Middle frontal gyrus (tissue), 1 donor: ENCODE data around the gene AMBRA1.

Source experiments
- DNase-seq: peaks from one replicate; pipeline ENCODE4 v3.0.0-alpha.2; 2015; ENCODE audit warnings: low spot score; ENCODE audit errors: extremely low spot score

Gene AMBRA1

DNA sequence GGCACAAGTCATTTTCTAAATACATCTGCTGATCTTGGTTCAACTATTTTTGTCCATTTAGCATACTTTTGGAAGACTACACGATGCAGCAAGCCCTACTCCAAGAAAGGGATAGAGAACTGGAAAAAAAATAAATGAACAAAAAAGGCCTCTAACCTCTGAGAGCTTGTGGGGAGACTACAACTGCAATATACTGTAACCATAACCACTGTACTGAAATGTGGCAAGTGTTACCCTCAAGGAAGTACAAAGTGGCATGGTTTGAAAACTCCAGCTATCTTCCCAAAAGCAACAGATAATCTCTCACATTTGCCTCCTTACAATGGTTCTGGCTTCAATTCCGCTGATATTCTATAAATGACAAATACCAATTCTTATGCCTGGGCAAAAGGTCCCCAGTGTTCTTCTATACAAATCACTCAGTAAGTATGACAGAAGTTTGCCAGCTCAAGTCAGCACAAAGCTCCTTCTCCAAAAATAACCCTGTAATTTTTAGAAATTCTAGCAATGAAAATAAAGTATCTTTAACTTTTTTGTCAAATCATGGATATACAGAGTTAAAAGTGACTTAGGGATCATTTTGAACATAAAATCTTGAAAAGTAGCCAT lies 22.9 kb downstream of the AMBRA1 start:
- DNase-seq: no peak

DNA sequence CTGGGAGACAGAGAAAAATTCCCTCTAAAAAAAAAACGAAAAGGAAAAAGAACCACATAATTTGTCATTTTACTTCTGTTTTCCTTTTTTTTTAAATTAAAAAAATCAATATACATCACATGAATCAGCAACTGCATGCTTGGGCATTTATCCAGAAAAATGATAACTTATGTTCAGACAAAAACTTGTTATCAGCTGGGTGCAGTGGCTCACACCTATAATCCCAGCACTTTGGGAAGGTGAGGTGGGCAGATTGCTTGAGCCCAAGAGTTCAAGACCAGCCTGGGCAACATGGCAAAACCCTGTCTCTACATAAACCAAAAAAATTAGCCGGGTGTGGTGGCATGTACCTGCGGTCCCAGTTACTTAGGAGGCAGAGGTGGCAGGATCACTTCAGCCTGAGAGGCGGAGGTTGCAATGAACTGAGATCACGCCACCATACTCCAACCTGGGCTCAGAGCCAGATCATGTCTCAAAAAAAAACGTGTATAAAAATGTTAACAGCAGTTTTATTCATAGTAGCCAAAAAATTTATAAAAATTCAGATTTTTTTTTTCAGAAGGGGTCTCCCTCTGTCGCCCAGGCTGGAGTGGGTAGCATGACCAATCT lies 28.5 kb downstream of the AMBRA1 start:
- no peak for DNase-seq

DNA sequence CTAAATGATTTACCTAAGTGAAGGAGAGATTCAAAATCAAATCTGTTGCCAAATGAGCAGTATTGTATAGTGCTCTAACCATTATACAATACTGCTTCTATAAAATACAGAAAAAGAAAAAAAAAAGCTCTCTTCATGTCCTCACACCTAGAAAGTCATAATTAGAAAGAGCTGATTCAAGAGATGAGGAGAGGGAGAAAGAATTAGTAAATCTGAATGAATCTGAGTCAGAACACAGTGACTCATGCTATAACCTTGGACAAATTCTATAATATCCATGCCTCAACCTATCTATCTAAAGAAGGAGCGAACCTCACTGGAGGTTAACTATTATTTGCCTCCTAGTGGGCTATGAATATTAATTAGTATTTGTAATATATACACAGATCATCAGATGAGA lies 29.4 kb downstream of the AMBRA1 start:
- DNase-seq: no peak

DNA sequence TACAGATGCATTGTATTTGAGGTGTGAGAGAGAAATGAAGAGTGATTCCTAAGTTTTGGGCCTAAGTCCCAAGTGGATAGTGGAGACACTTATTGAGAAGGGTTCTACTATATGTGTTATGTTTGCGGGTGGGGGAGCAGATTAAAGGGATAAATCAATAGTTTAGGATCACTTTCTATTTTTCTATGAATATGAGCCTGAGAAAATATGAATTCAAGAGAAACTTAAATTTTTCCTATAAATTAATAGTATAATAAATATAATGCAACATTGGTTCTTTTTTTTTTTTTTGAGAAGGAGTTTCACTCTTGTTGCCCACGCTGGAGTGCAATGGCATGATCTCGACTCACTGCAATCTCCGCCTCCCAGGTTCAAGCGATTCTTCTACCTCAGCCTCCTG lies 31.3 kb downstream of the AMBRA1 start:
- no peak for DNase-seq

DNA sequence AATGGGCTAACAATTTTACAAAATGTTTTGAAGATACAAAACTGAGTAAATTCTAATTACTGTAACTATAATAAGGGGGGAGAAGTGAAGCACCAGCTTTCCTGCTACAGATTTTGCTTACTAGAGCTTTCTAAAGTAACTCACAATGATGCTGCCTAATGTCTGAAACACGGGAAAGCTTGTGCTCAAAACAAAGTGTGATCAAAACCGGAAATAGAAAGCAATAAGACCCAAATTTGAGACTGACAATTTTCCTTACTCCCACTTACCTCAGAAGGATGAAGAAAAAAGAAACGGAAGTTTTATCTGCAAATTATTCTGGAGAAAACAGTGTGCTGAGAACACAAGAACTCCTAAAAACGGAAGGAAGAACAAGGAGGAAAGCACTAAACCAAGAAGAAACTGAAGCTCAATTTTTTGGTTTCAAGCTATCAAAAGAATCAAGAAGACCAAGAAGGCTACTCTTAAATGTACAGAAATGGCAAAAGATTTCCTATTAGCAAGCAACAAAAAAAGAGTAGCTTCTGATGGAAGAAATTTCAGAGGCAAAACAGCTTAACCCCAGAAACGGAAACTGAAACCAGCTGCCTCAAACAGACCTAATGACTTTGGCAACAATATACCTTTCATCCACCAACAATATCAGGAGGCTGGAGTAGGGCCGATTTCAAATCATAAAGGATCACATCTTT lies 33.4 kb downstream of the AMBRA1 start:
- DNase-seq: no peak

DNA sequence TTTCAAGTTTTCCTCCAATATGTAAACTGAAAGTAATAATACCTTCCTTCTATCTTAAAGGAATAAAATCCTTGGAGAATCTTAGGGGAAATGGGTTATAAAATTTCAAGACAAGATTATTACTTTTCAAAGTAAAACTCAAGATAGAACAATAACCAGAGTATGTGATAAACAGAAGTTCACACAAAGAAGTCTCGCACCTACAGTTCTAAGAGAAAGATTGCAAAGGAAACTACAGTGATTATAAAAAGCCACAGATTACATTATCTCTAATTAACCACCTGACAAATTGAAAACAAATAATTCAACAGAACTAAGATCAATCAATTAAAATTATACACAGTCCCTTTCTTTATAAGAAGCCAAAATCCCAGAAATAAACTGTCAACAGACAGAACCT lies 34.0 kb downstream of the AMBRA1 start:
- no peak for DNase-seq

DNA sequence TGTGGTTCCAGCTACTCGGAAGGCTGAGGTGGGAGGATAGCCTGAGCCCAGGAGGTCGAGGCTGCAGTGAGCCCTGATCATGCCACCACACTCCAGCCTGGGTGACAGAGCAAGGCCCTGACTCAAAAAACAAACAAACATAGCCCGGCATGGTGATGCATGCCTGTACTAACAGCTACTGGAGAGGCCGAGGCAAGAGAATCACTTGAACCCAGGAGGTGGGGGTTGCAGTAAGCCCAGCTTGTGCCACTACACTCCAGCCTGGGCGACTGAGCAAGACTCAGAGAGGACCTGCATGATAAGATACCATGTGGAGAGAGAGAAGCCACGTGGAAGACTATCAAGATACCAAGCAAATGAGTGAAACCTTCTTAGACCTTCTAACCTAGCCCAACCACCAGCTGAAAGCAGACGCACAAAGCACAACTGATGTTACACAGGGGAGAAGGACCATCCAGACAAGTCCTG lies 36.1 kb downstream of the AMBRA1 start:
- DNase-seq: no peak

DNA sequence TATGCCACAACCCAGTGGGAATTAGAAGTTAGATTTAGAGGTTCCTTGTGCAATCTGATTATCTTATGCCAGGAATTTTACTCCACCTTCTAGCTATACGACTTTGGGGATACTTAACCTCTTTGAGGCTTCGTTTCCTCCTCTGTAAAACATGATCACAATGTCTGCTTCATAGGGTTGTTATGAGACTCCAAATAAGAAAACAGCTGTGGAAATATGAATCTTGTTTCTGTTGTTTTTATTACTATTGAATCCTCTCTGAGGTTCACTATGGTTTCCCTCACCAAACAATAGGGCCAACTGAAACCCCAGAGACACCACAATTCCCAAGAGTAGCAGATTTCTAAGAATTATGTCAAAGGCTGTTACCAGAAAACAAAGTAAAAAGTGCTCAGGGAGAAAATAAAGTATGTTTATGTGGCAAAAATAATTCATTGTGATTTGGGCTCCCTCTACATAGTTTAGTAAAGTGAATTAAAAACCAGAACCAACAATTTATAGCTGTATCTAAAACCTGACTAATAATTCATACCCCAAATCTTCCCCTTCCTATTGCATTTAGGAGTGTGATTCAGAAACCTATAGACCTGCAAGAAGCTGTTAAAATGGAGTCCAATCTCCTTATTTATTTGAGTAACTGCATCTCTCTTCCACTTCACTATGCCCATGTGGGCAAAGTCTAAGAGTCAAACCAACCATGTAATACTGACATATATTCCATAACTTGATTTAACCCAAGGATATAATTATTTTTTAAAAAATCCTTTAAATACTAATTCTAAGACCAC lies 38.4 kb downstream of the AMBRA1 start:
- no peak for DNase-seq

DNA sequence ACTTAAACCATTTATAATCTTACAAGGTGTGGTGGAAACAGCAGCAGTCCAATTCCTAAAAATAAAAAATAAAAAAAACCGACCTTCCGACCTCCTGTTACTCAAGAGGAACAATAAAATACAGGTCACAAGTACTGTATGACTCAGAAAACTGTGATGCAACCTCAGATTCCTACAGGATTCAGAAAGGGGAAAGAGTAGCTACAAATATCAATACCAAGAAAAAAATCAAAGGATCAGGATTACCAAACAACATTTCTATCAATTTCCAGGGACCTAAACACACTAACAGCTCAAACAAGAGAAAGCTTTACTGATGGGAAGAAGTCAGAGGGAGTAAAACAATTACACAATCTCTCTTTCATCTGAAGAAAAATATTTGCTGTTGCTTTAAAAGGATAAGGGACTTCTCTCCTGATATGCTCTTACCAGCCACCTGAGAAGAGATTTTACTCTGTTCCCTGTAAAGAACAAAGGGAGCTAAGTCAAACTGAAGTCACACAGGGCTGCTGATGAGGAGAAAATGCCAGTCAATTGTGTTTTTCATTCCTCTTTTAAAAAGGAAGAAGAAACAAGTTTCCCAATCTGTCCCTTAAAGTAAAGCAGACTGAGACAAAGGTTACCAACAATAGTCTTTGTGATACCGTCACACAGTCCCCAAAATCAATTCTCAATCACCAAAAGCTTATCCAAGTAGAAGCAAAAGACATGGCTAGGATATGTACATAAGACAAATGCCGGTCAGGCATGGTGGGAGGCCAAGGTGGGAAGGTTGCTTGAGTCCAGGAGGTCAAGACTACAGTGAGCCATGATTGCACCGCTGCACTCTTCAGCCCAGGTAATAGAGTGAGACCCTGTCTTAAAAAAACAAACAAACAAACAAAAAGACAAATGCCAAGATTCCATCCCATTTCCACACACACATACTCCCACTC lies 39.3 kb downstream of the AMBRA1 start:
- DNase-seq: no peak

DNA sequence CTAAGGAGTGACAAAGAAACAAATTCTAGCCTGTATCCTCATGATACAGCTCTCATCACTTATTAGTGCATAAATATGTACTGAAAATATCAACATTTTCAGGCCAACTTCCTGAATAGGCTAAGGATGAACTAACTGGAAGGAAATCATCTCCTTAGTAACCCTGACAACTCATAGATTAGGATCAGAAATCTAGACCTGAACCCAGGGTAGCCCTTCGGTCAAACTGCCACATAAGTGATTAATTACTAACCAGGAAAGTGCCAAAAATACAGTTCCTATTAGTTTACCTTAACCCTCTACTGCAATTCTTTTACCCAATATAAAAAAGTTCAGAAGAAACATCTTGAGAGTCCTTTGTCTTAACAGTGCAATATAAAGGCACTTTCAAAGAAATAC lies 40.0 kb downstream of the AMBRA1 start:
- no peak for DNase-seq

DNA sequence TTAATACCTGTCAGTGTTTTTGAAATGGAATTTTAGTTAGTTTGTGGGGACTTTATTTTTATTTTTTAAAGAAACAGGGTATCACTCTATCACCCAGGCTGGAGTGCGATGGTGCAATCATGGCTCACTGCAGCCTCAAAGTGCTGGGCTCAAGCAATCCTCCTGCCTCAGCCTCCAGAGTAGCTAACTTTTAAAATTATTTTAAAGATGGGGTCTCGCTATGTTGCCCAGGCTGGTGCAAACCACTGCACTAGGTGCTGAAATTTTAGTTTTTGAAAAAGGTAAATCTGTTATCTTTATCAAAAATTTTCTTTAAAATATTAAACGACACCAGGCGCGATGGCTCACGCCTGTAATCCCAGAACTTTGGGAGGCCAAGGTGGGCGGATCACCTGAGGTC lies 42.6 kb downstream of the AMBRA1 start:
- no peak for DNase-seq

DNA sequence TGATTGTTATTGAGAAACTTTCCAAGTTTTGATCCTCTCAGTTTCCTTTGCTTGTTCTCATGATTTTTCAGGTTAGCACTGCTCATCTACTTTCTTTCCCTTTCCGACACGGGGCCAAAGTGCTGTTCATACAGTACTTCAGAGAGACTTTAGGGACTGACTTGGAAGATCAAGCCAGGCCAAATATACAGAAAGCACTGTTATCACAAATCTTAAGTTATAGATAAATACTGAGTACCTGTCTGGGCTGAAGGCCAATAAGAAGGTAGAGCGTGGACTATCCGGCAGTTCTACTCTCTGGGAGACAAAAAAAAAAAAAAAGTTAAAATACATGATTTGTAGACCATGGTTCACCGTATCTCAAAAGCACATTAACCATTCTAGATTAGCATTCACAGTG lies 46.2 kb downstream of the AMBRA1 start:
- DNase-seq: no peak

DNA sequence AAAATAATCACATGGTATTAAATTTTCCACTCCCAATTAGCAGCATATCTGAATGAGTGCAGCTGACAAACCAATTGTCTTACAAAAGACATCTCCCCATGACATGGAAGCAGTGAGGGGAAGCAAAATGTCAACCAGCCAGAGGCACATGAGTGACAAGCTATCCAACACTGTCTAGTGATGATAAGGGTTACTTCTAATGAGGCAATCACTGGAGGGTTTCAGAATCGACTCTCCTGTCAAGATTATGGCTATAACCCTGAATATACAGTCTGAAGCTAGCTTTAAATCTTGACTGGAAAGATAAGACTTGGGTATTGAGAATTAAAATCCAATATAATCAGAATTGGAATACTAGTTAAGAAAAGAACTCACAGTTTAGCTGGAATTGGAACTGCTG lies 50.3 kb downstream of the AMBRA1 start:
- no peak for DNase-seq

DNA sequence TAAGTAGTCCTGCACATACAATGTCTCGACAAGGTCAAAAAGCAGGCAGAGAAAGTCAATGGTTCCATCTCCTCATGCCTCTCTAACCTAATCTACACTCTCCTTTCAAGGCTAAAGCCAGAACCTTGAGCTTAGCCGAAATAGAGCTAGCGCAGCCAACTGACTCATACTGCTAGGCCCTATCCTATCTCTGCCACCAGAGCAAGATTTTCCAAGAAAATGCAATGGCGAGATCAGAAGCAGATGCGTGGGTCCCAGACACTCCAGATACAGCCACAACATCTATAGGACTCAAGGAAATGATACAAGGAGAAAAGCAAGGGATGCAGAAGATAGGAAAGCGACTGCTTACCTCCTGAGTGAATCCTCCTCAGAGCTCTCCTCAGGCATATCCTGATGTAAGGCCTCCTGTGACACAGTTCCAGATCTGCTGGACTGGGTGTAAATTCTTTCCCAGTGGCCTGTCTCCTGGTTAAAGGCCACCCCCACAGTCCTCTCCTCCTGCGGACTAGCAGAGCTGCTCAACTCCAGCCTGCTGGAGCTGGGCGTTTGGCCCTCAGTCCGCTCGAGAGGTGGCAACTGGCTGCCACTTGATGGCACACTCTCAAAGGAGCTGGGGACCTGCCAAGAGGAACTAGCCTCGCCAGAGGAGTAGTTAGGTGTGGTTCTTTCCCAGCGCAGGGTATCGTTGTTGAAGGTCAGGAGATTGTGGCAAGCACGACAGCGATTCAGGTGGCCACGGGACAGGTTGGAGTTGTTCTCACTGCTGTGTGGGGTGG lies 52.0 kb downstream of the AMBRA1 start:
- DNase-seq: no peak

DNA sequence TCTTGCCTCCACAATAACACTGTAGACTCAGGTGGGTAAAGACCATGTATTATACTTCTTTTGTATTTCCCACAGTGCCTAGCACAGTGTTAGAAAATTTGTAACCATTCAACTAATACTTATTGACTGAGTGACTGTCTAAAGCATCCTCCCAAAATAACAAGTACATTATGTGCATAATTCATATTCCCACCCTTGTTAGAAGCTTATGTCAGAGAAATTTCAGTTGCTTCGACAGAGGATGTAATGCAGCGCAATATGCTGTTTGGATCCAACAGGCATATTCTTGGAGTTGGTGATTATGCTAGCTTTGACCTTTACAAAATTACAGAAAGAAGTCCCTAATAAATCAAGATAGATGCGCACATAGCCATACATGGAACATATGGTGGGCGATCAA lies 53.0 kb downstream of the AMBRA1 start:
- no peak for DNase-seq

DNA sequence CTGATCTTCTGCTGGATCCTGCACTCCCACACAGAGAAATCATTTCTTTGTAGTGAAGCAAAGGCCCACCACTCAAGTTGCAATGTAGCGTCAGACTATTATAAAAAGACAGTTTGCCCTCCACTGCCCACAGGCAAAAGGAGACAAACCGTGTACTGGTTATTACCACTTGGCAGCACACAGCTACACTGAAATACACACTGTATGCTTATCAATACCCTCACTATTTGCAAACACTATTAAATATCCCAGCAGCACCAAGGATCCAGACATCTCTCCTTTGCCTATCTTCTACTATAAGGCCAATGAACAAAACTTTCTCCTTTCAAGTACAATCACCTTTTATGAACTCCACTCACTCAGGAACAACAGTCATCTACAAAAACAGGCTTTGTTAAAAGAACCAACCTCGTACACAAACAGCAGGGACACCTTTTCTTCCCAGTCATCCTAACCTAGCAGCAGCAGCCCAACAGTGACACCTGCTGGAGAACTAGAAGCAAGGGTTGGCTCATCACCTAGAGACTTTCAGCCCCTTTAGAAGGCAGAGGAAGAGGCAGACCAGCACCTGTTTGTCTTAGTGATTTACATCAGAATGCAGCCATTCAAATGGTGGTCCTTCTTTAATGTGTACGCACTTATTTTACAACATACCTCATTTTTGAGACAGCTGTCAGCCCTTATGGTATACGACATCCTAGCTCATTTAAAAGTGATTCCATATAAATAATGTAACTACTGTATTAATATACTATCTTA lies 56.1 kb downstream of the AMBRA1 start:
- no peak for DNase-seq

DNA sequence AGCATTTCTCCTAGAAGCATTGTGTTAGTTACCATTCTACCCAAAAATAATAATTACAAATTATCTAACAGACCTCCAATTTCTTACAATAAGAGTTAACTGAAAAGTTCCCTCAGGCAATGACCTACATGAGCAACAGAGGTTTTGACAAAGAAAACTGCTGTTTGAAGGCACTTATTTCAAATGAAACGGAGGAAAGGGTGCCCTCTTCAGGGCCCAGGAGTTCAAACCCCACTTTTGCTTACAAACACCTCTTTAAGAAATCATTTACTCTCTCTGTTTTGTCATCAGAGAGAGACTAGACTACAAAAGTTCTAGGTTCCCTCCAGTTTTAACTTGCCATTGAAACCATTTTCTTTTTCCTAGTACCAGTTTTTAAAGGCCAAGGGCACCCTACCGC lies 56.7 kb downstream of the AMBRA1 start:
- DNase-seq: no peak

DNA sequence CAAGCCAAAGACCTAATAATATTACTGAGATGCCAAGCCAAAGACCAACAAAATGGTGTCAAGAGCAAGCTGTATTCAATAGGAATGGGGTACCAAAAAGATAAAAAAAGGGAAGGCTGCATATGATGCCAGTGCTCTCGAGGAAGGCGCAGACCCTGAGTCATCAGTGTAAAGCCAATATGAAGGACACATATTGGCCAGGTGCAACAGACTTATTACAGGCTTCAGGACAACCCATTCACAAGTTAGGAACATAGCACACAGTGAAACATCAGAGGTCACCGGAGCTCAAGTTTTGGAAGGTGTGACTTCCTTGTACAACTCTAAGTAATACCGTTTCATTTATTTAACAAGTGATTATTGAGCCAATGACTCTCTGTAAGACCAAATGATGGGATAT lies 58.1 kb downstream of the AMBRA1 start:
- no peak for DNase-seq

DNA sequence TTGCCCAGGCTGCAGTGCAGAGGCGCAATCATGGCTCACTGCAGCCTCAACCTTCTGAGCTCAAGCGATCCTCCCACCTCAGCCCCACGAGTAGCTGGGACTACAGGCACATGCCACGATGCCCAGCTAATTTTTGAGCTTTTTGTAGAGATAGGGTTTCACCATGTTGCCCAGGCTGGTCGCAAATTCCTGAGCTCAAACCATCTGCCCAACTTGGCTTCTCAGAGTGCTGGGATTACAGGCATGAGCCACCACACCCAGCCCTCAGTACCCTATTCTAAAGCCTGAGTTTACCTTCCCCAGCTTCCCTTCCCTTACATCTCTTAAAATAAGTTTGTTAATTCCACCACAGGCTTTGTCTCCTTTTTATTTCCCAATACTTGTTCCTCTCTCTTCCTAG lies 59.1 kb downstream of the AMBRA1 start:
- no peak for DNase-seq
